ENCODE data around the gene EIF2B1.

The EIF2B1 gene

DNA sequence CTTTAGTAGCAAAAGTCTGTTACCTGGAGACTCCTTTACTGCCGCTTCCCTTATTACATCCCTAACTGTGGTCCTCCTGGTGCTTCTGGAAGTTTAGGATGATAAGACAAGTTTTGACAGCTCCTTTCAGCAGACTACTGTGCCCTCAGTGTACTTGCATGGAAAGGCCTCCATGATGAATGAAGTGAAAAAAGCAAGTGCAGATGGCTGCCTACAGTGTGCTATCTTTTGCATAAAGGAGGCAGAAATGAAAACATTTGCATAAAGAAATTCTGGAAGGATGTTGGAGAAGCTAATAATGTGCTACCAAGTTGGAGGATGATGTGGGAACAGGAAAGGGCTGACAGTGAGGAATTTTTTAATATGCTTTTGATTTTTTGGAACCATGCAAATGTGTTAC, 42.0 kb upstream of the EIF2B1 start:
- Histone ChIP-seq H3K9me3 (ENCODE audit: control insufficient read depth, low read length) (no peaks in the 10 kb centered on the region), H3K27me3 (ENCODE audit: control insufficient read depth in 1 of 2, insufficient read depth in 1 of 2, low read length in 2 of 2) (no peaks in the 10 kb centered on the region), H3K27ac (ENCODE audit: low read length, poor library complexity, severe bottlenecking) (no peak overlapping the region), H3K18ac (ENCODE audit: low read depth in 1 of 2, low read length in 2 of 2) (no peak overlapping the region), H4K8ac (ENCODE audit: low read length) (no peak overlapping the region), H2AK5ac (ENCODE audit: low read length, severe bottlenecking) (no peak overlapping the region), H2BK12ac (ENCODE audit: low read length in 2 of 2) (no peak overlapping the region), H4K91ac (ENCODE audit: low read length) (no peak overlapping the region), H3K4me3 (ENCODE audit: insufficient read depth in 1 of 2, low read depth in 1 of 2, low read length in 2 of 2) (no peak overlapping the region), H2BK120ac (ENCODE audit: low read depth, low read length) (no peak overlapping the region), H2AFZ (ENCODE audit: low read depth, low read length) (no peak overlapping the region), H3K4me2 (ENCODE audit: low read length, poor library complexity, severe bottlenecking) (no peak overlapping the region), H3K79me1 (replicated peaks; ENCODE audit: low read length, poor library complexity, severe bottlenecking) (peaks cover 17% of the 10 kb centered on the region), H3K4me1 (ENCODE audit: control insufficient read depth, insufficient read depth, low read depth, low read length) (peaks cover 8% of the 10 kb centered on the region), H2BK5ac (ENCODE audit: low read depth, low read length, poor library complexity, severe bottlenecking) (no peak overlapping the region), H3K14ac (ENCODE audit: low read length in 2 of 2) (no peak overlapping the region), H3K4ac (ENCODE audit: low read depth in 1 of 2, low read length in 2 of 2) (no peak overlapping the region), H3K36me3 (ENCODE audit: control insufficient read depth in 1 of 2, insufficient read depth in 2 of 2, low read depth in 1 of 2, low read length in 2 of 2) (peaks cover 25 to 48% of the 10 kb centered on the region in 2 experiments), H2BK15ac (ENCODE audit: low read depth, poor library complexity, severe bottlenecking) (no peak overlapping the region), H3K23ac (ENCODE audit: low read length in 2 of 2) (no peak overlapping the region), H3K9ac (ENCODE audit: low read length) (no peak overlapping the region)
- WGBS, result no CpG with 5 or more reads among the region's 1 CpG
- no peak for DNase-seq

DNA sequence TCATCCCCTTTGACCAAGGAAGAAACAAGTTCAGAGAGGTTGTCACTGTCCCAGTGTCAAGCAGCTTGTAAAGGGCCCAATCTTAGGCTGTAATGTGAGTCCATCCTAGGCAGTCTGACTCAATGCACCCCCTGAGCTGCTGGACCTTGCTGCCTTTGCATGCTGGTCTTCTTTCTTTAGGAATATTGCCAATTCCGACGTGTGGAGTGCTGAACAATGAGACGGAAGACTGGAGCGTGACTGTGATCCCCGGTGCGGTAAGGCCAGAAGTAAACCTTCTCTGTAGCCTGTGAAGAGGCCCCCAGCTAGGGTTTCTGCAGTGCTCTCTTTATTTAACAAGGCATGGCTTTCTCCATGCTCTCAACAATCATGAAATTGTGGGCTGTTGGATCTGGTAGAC, 38.4 kb upstream of the EIF2B1 start:
- no peak overlapping the region for H2BK120ac ChIP-seq (ENCODE audit: low read depth, low read length)
- H3K4me3 ChIP-seq (ENCODE audit: insufficient read depth in 1 of 2, low read depth in 1 of 2, low read length in 2 of 2), result peak overlapping the region in 1 of 2 experiments; percentile 99
- H2BK12ac ChIP-seq (ENCODE audit: low read length in 2 of 2), result no peak overlapping the region
- H3K9ac ChIP-seq (ENCODE audit: low read length), result peak overlapping the region; percentile 95
- H3K4ac ChIP-seq (ENCODE audit: low read depth in 1 of 2, low read length in 2 of 2), result no peak overlapping the region
- H2BK5ac ChIP-seq (ENCODE audit: low read depth, low read length, poor library complexity, severe bottlenecking), result no peak overlapping the region
- H4K91ac ChIP-seq (ENCODE audit: low read length), result no peak overlapping the region
- 89% methylated on average over 6 of the region's 6 CpGs for WGBS
- H2AFZ ChIP-seq (ENCODE audit: low read depth, low read length), result no peak overlapping the region
- H2BK15ac ChIP-seq (ENCODE audit: low read depth, poor library complexity, severe bottlenecking), result no peak overlapping the region
- H3K9me3 ChIP-seq (ENCODE audit: control insufficient read depth, low read length), result no peaks in the 10 kb centered on the region
- H3K4me2 ChIP-seq (ENCODE audit: low read length, poor library complexity, severe bottlenecking), result no peak overlapping the region
- no peak overlapping the region for H2AK5ac ChIP-seq (ENCODE audit: low read length, severe bottlenecking)
- no peak overlapping the region for H3K18ac ChIP-seq (ENCODE audit: low read depth in 1 of 2, low read length in 2 of 2)
- H3K79me1 ChIP-seq (replicated peaks; ENCODE audit: low read length, poor library complexity, severe bottlenecking), result peaks cover 15% of the 10 kb centered on the region
- no peak overlapping the region for H4K8ac ChIP-seq (ENCODE audit: low read length)
- no peak overlapping the region for H3K14ac ChIP-seq (ENCODE audit: low read length in 2 of 2)
- H3K27me3 ChIP-seq (ENCODE audit: control insufficient read depth in 1 of 2, insufficient read depth in 1 of 2, low read length in 2 of 2), result no peaks in the 10 kb centered on the region
- H3K4me1 ChIP-seq (ENCODE audit: control insufficient read depth, insufficient read depth, low read depth, low read length), result peaks cover 8% of the 10 kb centered on the region
- no peak for DNase-seq
- peaks cover 17 to 29% of the 10 kb centered on the region in 2 experiments for H3K36me3 ChIP-seq (ENCODE audit: control insufficient read depth in 1 of 2, insufficient read depth in 2 of 2, low read depth in 1 of 2, low read length in 2 of 2)
- H3K27ac ChIP-seq (ENCODE audit: low read length, poor library complexity, severe bottlenecking), result no peak overlapping the region
- no peak overlapping the region for H3K23ac ChIP-seq (ENCODE audit: low read length in 2 of 2)

DNA sequence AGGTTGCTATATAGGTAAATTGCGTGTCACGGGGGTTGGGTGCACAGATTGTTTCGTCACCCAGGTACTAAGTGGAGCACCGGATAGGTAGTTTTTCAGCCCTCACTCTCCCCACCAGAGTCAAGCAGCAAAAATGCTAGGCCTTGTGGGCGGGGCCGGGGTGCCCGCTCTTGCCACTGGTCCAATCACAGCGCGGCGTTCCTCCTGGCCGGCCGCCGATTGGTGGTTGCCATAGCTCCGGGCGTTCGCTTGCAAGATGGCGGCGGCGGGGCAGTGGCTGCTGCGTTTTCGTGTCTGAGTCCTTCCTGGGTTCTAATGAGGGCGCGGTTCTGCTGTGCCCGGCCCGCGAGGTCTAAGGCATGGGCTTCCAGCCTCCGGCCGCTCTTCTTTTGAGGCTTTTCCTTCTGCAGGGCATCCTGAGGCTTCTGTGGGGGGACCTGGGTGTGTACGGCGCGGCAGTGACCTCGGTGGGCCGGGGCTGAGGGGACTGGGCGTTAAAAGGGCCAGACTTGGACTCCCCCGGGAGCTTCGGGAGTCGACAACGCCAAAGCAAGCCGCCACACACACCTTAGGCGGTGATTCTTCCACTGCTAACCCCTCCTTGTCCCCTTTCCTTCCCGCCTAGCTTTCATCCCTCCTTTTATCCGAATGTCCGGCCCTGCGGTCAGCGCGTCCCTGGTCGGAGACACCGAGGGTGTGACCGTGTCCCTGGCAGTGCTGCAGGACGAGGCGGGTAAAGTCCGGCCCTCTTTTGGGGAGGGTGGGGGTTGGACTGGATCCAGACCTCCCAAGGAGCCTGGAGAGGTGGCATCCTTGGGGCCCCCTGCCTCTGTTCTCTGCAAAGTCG, 37.6 kb upstream of the EIF2B1 start, which contains the start of gene TCTN2:
TSS of gene TCTN2 (plus strand) at position 232 of the 847 bp plus-strand sequence. CDS start at position 360, 128 bp downstream.
- H2BK12ac ChIP-seq (ENCODE audit: low read length in 2 of 2), result no peak within 1 kb of the TSS
- H3K9ac ChIP-seq (ENCODE audit: low read length), result peak within 1 kb of the TSS; percentile 95
- no peak within 1 kb of the TSS for H2BK5ac ChIP-seq (ENCODE audit: low read depth, low read length, poor library complexity, severe bottlenecking)
- no peaks in the 10 kb centered on the region for H3K27me3 ChIP-seq (ENCODE audit: control insufficient read depth in 1 of 2, insufficient read depth in 1 of 2, low read length in 2 of 2)
- peaks cover 15% of the 10 kb centered on the region for H3K79me1 ChIP-seq (replicated peaks; ENCODE audit: low read length, poor library complexity, severe bottlenecking)
- H2BK15ac ChIP-seq (ENCODE audit: low read depth, poor library complexity, severe bottlenecking), result no peak within 1 kb of the TSS
- peak within 1 kb of the TSS; percentile 91 for H2AFZ ChIP-seq (ENCODE audit: low read depth, low read length)
- H3K4ac ChIP-seq (ENCODE audit: low read depth in 1 of 2, low read length in 2 of 2), result peak within 1 kb of the TSS in 1 of 2 experiments; percentile 41
- H2AK5ac ChIP-seq (ENCODE audit: low read length, severe bottlenecking), result no peak within 1 kb of the TSS
- H4K91ac ChIP-seq (ENCODE audit: low read length), result peak within 1 kb of the TSS; percentile 25
- H3K27ac ChIP-seq (ENCODE audit: low read length, poor library complexity, severe bottlenecking), result peak within 1 kb of the TSS; percentile 28
- H3K4me1 ChIP-seq (ENCODE audit: control insufficient read depth, insufficient read depth, low read depth, low read length), result peaks cover 8% of the 10 kb centered on the region
- peak within 1 kb of the TSS; percentile 80 for H3K4me2 ChIP-seq (ENCODE audit: low read length, poor library complexity, severe bottlenecking)
- H4K8ac ChIP-seq (ENCODE audit: low read length), result peak within 1 kb of the TSS; percentile 84
- H3K23ac ChIP-seq (ENCODE audit: low read length in 2 of 2), result peak within 1 kb of the TSS in 1 of 2 experiments; percentile 74
- no peaks in the 10 kb centered on the region for H3K9me3 ChIP-seq (ENCODE audit: control insufficient read depth, low read length)
- 3% methylated on average over 53 of the region's 53 CpGs for WGBS
- peak within 1 kb of the TSS; percentile 12 to 41 for H3K18ac ChIP-seq (ENCODE audit: low read depth in 1 of 2, low read length in 2 of 2)
- H3K14ac ChIP-seq (ENCODE audit: low read length in 2 of 2), result no peak within 1 kb of the TSS
- H3K4me3 ChIP-seq (ENCODE audit: insufficient read depth in 1 of 2, low read depth in 1 of 2, low read length in 2 of 2), result peak within 1 kb of the TSS; percentile 84 to 99
- peak; percentile 91 for DNase-seq
- no peak within 1 kb of the TSS for H2BK120ac ChIP-seq (ENCODE audit: low read depth, low read length)
- H3K36me3 ChIP-seq (ENCODE audit: control insufficient read depth in 1 of 2, insufficient read depth in 2 of 2, low read depth in 1 of 2, low read length in 2 of 2), result peaks cover 17 to 25% of the 10 kb centered on the region in 2 experiments

GRCh38 chr12:123667771-123668170, 34.3 kb upstream of the EIF2B1 start:
- Histone ChIP-seq H3K9ac (ENCODE audit: low read length) (no peak overlapping the region), H3K4ac (ENCODE audit: low read depth in 1 of 2, low read length in 2 of 2) (no peak overlapping the region), H3K23ac (ENCODE audit: low read length in 2 of 2) (no peak overlapping the region), H4K8ac (ENCODE audit: low read length) (no peak overlapping the region), H3K14ac (ENCODE audit: low read length in 2 of 2) (no peak overlapping the region), H2AFZ (ENCODE audit: low read depth, low read length) (no peak overlapping the region), H3K36me3 (ENCODE audit: control insufficient read depth in 1 of 2, insufficient read depth in 2 of 2, low read depth in 1 of 2, low read length in 2 of 2) (peaks cover under 1 to 11% of the 10 kb centered on the region in 2 experiments), H3K9me3 (ENCODE audit: control insufficient read depth, low read length) (peaks cover 5% of the 10 kb centered on the region), H2BK5ac (ENCODE audit: low read depth, low read length, poor library complexity, severe bottlenecking) (no peak overlapping the region), H4K91ac (ENCODE audit: low read length) (no peak overlapping the region), H2AK5ac (ENCODE audit: low read length, severe bottlenecking) (no peak overlapping the region), H2BK15ac (ENCODE audit: low read depth, poor library complexity, severe bottlenecking) (no peak overlapping the region), H3K27me3 (ENCODE audit: control insufficient read depth in 1 of 2, insufficient read depth in 1 of 2, low read length in 2 of 2) (no peaks in the 10 kb centered on the region), H3K27ac (ENCODE audit: low read length, poor library complexity, severe bottlenecking) (no peak overlapping the region), H2BK12ac (ENCODE audit: low read length in 2 of 2) (no peak overlapping the region), H2BK120ac (ENCODE audit: low read depth, low read length) (no peak overlapping the region), H3K79me1 (replicated peaks; ENCODE audit: low read length, poor library complexity, severe bottlenecking) (peaks cover 11% of the 10 kb centered on the region), H3K18ac (ENCODE audit: low read depth in 1 of 2, low read length in 2 of 2) (no peak overlapping the region), H3K4me3 (ENCODE audit: insufficient read depth in 1 of 2, low read depth in 1 of 2, low read length in 2 of 2) (no peak overlapping the region), H3K4me2 (ENCODE audit: low read length, poor library complexity, severe bottlenecking) (no peak overlapping the region), H3K4me1 (ENCODE audit: control insufficient read depth, insufficient read depth, low read depth, low read length) (peaks cover 8% of the 10 kb centered on the region)
- no peak for DNase-seq
- 90% methylated on average over 8 of the region's 8 CpGs for WGBS

All from mesenchymal stem cell (in vitro differentiated cells and primary cell).